HTERT RPE-1 (cell line): ENCODE measurements around the gene CTCFL.
"Not testable (repeated sequence)": the region's sequence is repeated elsewhere in the genome, so short reads cannot be mapped to it uniquely, and the experiment has no call there.

Experiments used
- in situ Hi-C: fragments of 300-500 bp; cut with MboI; formaldehyde crosslinking; loops from 4 replicates; pipeline ENCODE4 v1.14.3; 2020; ENCODE audit warnings: low sequenced_read_pairs

CTCFL gene

DNA sequence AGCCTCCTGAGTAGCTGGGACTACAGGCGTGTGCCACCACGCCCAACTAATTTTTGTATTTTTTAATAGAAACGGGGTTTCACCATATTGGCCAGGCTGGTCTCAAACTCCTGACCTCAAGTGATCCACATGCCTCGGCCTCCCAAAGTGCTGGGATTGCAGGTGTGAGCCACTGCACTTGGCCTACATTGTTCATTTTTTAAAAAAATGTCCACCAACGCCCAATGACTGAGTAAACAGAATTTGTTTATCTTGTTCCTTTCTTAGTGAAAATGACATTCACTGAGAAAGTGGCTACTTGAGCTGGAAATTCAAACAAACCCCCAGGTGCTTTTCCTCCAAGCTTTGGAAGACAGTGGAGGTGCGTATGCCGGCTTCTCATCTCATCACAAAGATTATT, 13.2 kb downstream of the CTCFL start:
- in situ Hi-C loops: not testable (repeated sequence)

DNA sequence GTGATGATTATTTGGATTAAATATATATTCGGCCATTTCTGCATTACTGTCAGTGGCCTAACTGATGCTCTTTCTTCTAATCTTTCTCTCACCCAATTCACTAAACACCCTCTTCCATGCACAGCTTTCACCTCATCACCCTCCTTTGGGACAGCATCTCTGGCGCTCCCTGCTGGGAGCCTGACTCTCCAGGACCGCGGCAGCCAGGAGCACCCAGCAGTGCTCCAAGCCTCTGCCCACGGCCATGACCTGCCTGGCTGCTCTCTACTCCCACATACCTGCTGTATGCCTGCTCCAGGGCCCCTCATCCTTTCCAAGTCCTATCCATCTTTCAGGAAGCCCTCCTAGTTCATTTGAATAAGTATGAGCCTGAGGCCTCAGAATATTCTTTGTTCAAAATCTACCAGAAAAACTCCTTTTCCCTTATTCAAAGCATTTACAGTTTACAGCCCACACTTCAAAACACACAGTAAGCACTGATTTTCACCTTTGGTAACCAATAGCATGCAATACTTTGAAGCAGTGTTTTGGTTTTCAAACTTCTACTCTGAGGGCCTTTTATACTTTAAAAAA, 15.2 kb downstream of the CTCFL start:
- in situ Hi-C loops: no loop called here

DNA sequence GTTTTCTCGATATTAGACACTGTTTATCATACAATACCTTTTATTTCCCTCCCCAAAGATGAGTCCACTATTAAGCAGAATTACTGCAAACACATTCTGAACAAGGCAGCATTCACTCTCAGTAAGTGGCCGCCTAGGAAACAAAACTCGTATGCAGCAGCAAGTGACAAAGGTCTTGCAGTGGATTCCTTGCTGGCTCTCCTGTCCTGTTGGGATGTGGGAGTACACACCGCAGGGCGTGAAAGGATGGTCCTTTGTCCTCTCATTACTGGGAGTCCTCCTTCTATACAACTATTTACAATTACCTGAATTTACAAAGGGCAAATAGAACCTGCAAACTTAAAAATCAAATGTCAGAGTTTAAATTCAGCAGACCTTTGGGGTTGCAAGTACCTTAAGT, 16.1 kb downstream of the CTCFL start:
- in situ Hi-C loops: no loop called here

DNA sequence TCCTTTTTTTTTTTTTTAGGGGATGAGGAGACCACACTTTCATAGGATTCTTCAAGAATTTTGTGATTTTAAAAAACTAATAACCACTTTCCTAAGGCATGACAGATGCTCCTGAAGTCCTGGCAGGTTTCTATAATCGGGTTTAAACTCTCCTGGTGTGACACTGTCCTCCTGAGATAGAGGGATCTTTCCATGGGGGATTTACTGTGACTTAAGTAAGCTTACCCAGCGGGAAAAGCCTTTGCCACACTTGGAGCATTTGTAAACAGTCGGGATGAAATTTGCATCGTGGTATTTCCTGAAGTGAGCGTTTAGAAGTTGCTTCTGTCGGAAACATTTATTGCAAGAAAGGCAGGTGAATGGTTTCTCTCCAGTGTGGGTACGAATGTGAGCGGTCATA, 16.6 kb downstream of the CTCFL start:
- in situ Hi-C loops: no loop called here

DNA sequence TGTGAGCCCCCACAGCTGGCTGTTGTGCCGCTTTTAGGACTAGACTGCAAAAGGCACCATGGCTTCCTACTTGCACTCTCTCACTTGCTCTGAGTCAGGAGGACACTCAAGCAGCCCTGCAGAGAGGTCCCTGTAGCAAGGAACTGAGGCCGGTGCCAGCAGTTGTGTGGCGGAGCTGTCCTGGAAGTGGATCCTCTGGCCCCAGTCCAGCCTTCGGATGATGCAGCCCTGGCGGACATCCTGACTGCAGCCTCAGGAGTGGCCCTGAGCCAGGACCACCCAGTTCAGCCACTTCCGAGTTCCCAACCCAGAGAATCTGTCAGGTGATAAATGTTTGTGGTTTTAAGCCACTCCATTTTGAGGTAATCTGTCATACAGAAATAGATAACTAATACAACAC, 17.5 kb downstream of the CTCFL start:
- in situ Hi-C loops: no loop called here

DNA sequence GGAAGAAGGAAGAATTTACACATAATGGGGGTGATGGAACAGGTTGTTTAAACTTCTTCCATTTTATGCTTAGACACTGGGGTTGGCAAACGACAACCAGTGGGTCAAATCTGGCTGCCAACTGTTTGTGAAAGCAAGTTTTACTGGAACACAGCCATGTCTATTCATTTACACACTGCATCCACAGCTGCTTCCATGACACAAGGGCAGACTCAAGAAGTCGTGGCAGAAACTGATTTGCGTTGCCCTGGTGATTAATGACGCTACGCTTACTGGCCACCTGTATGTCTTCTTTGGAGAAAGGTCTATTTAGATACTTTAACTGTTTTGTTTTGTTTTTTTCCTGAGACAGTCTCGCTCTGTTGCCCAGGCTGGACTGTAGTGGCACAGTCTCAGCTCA, 19.0 kb downstream of the CTCFL start:
- in situ Hi-C loops: no loop called here

DNA sequence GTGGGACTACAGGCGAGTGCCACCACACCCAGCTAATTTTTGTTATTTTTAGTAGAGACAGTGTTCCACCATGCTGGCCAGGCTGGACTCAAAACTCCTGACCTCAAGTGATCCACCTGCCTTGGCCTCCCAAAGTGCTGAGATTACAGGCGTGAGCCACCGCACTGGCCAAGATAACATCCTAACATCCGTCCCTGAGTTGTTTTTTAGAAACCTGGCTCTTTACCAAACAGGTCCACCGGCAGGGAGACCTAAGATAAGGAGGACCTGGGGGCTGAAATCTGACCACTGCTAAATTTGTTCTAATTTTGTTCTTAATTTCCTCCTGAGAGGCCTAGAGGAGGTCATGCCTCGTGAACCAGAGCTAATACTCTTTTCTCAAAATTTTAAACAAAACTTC, 20.5 kb downstream of the CTCFL start:
- in situ Hi-C loops: no loop called here

DNA sequence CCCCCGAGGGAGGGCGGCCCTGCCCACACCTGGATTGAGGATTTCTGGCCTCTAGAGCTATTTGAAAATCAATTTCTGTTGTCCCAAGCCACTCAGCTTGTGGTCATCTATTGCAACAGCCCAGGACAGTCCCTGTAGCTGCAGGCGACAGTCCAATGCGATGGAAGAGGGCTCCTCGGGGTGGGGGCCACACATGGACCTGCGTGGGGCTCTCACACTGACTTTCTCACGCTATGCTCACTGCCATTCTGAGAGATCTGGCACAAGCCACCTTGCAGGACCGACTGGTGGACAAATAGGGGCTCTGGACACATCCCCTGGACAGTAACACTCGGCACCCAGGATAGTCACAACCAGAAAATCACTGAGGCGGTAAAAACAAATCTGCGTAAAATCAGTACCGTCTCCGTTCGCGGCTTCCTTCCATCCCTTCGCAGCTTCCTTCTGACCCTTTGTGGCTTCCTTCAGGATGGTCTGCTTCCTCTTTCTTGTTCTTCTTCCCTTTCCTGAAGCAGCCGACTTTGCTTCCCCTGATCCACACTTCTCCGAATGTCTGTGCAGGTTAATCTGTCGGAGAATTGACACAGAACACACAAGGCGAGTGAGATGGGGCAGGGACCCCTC, 21.8 kb downstream of the CTCFL start:
- in situ Hi-C loops: no loop called here

DNA sequence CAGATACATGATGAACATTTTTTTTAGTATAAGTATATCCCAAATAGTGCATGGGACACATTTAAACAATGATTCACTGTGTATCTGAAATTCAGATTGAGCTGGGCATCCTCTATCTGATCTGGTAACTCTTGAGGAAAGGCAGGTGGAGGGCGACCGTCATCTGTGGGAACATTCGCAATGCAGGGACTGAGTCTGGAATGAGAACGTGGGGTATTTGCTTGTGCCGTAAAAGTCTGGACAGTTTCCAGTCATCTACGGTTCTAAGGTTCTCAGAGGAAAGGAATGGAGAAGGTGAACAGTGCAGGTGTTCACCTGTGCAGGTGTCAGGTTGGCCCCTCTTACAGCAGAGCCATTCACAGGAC, 22.6 kb downstream of the CTCFL start:
- in situ Hi-C loops: no loop called here

DNA sequence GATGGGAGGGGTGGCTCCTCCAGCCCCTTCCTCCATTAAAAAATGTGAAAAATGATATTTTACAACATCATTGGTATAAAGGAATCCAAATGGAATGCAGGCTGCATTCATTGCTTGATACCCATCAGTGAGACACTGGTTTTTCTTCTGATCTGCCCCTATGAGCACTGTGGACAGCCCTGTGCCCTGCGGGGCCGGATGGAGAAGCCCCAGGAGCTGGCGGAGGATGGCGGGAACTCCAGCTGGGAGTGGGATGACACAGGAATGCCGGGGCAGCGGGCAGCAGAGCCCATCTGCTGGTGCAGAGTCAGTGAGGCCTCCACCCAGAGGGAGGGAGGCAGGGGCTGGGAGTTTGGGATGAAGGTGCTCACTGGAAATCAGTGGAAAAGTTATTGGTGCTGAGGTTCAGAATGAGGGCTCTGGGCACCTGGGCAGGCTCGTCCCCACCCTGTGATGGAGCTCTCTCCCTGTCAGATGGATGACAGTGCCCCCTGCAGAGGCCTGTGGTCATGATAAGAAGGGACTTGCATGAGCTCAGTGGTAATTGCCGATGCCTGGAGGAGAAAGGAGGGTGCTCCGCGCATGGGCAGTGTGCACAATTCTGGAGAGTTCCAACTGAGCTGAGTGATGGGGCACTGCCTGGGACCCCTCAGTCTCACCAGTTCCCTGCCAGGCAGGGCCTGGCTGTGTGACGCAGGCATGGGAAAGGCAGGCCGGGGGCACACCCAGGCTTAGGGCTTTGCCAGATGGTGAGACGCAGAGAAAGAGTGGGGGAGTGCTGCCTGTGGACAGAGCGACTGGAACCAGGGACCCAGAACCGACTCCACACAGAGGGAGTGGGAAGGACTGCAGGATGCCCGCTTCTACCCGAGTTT, 23.2 kb downstream of the CTCFL start:
- in situ Hi-C loops: no loop called here

DNA sequence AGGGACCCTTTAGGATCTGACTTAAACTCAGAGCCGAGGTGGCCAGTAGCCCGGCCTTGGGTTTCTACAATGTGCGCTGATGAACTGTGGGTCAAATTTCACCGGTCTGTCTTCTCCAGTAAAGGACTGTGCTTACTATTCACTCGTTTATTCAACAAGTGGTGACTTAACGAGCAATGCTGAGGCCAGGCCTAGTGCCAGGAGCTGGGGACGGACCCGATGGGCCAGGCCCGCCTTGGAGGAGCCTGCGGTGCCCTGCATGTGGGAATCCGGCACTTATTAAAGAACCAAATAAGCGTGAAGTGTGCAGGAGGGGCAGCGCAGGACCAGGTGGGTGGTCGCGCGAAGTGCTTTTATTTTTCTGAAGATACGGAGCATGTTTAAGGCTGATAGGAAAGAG, 24.0 kb downstream of the CTCFL start:
- in situ Hi-C loops: no loop called here

DNA sequence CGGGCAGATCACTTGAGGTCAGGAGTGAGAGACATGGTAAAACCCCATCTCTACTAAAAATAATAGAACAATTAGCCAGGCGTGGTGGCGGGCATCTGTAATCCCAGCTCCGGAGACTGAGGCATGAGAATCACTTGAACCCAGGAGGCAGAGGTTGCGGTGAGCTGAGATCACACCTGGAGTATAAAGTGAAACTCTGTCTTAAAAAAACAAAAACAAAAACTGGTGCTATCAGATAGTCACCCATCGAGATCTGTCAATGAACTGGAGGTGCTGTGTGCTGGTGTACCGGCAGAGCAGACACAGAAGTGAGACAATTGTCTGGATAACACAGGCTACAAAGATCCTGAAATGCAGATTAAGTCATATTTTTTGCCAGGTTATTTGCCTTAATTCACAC, 24.7 kb downstream of the CTCFL start:
- in situ Hi-C loops: no loop called here

DNA sequence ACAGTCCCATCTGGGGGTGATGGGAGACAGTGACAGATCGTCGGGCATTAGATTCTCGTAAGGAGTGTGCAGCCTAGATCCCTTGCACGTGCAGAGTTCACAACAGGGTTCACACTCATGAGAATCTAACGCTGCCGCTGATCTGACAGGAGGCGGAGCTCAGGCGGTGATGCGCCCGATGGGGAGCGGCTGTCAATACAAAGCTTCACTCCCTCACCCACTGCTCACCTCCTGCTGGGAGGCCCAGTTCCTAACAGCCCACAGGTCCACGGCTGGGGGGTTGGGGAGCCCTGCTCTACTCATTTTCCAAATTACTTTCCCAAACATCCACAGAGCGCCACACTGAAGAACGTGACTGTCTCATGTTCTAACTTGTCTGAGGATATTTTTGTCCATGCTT, 25.3 kb downstream of the CTCFL start:
- in situ Hi-C loops: no loop called here

DNA sequence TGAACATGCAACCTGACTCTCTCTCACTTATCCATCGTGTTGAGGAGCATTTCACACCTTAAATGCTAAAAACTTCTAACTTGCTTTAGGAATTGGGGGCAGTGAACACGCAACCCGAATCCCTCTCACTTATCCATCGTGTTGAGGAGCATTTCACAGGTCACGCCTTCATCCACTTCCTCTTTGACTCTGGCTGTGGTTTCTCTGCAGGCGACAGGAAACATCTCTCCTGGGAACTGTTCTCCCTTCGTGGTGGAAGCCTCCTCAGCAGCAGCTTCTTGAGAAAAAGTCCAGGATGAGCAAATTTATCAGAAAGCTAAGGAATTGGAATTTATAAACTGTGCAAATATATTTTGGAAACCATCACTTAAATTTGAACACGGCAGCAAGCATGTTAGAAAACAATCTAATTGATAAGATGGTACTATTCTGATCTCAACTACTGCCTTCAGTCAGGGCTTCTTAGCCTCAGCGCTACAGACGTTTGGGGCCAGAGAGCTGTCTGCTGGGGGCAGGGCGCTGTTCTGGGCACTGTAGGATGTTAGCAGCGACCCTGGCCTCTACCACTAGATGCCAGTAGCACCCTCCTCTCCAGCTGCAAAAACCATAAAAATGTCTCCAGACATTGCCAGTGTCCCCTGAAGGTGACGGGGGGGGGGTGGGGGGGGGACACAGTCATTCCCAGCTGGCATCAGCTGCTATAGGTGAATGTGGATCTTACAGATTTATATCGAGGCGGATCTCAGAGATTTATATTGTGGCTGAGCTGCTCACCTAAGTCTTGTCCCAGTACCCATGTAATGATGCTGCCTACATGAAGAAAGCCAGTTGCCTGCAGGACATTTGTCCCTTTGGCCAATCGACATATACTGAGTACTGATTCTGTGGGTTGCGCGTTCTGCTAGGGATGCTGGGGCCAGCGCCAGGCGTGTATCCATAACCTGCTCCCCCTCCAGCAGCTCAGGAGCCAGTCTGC, 26.2 kb downstream of the CTCFL start:
- in situ Hi-C loops: no loop called here

DNA sequence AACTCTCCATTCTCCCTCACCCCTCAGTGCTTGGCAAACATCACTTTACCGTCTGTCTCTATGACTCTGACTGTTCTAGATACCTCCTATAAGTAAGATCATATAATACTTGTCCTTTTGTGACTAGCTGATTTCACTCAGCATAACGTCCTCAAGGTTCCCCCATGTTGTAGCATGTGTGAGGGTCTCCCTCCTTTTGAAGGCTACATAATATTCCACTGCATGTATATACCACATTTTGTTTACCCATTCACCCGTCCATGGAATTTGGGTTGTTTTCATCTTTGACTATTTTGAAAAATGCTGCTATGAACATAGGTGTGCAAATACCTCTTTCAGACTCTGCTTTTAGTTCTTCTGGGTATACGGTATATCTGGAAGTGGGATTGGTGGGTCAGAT, 28.3 kb downstream of the CTCFL start:
- in situ Hi-C loops: no loop called here

DNA sequence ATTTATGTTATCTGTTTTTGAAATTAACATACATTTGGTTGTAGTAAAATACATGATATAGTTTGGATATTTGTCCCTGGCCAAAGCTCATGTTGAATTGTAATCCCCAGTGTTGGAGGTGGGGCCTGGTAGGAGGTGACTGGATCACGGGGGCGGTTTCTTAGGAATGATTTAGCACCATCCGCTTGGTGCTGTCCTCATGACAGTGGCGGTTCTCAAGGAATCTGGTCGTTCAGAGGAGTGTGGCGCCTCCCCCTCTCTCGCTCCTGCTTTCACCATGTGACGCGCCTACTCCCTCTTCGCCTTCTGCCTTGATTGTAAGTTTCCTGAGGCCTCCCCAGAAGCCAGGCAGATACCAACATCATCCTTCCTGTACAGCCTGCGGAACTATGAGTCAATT, 29.0 kb downstream of the CTCFL start:
- in situ Hi-C loops: no loop called here

DNA sequence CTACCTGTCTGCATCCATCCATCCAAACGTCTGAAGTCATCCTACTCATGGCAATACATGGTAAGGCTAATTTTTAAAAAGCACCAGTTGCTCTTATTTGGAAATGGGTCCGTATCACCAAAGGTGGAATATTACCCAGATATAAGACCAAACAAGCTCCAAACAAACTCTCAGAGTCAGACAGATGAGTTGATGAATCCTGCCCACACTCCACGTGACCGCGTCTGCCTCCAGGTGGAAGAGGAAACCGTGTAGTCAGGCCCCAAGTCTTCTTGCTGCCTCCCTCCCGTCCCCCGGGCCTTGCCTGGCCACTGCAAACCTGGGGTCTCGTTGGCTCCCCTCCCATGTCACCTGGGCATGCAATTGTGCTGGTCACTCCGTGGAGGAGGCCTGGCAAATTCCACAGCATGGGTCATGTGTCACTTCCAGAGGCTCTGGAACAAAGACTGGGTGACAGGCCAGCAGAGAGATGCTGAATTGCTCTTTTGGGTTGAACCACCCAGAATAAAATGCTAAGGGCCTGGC, 31.8 kb downstream of the CTCFL start:
- in situ Hi-C loops: no loop called here

DNA sequence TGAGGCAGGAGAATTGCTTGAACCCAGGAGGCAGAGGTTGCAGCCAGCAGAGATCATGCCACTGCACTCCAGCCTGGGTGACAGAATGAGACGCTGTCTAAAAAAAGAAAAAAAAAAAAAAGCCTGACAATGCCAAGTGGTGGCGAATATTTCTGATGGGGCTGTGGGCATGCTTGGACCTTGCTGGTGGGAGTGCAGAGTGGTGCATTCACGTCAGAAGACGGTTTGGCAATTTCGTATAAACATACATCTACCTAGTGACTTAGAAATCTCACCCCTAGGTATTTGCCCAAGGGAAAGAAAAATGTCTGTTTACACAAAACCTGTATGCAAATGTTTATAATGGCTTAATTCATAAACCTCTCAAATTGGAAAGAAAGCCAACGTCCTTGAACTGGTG, 33.6 kb downstream of the CTCFL start:
- in situ Hi-C loops: no loop called here

DNA sequence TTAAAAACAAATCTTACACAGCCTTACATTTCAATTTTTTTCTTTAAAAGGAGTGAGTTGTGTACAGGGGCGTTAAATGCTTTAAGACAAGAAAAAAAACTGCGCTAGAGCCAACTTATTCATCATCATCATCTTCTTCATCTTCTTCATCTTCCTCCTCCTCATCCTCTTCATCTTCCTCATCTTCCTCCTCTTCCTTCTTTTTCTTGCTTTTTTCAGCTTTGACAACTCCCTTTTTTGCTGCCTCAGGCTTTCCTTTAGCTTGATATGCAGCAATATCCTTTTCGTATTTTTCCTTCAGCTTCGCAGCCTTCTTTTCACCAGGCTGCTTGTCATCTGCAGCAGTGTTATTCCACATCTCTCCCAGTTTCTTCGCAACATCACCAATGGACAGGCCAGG, 36.7 kb downstream of the CTCFL start:
- in situ Hi-C loops: not testable (repeated sequence)

DNA sequence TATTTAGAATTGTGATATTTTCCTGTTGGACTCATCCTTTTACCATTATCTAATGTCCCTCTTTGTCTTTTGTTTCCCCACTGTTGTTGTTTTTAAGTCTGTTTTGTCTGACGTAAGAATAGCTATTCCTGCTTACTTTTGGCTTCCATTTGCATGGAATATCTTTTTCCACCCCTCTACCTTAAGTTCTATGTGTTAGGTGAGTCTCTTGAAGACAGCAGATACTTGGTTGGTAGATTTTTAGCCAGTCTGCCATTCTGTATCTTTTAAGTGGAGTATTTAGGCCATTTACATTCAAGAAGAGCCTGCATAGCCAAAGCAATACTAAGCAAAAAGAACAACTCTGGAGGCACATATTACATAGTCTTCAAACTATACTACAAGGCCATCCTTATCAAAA, 39.2 kb downstream of the CTCFL start:
- in situ Hi-C loops: no loop called here

DNA sequence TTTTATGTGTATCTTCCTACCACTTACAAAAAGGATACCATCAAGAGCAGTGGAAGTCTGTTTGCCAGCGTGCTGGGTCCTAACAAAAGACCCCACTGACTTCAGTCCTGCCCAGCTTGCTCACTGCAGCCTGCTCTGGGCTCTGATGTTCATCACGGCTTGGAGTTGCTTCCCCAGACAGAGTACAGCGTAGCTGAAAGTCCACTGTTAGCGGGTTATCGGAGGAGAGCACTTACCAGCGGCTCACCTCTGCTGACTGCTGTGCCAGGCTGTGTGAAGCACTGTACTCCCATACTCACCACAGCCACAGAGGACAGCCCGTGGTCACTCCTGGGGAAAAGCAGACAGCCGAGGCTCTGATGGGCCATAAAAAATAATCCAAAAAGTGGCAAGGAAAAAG, 40.2 kb downstream of the CTCFL start:
- in situ Hi-C loops: no loop called here
